GM10847 (cell line): ENCODE measurements around the gene CD69.

ENCODE experiments used
- POLR2A ChIP-seq: IDR thresholded peaks from 2 replicates; pipeline ENCODE4 v1.6.1; 2011; ENCODE audit not compliant: insufficient read length; ENCODE audit errors: extremely low read depth

The CD69 gene

GRCh38 chr12:9717070-9717925, 43.4 kb downstream of the CD69 start:
- TF ChIP-seq POLR2A = no peak

- no peak for TF ChIP-seq POLR2A
Observed at GRCh38 chr12:9711664-9712063, 49.0 kb downstream of the CD69 start.

- TF ChIP-seq POLR2A = no peak
Observed at GRCh38 chr12:9710584-9711375, 49.9 kb downstream of the CD69 start.

- TF ChIP-seq POLR2A = no peak
Observed at GRCh38 chr12:9708853-9709252, 51.8 kb downstream of the CD69 start.

- TF ChIP-seq POLR2A = no peak
Observed at GRCh38 chr12:9707864-9708808, 52.6 kb downstream of the CD69 start.

GRCh38 chr12:9707356-9707755, 53.3 kb downstream of the CD69 start:
- TF ChIP-seq POLR2A = no peak

GRCh38 chr12:9706086-9706685, 54.5 kb downstream of the CD69 start:
- TF ChIP-seq POLR2A = no peak
